ENCODE results near the gene TAS2R16.
"Not testable (repeated sequence)": the region's sequence is repeated elsewhere in the genome, so short reads cannot be mapped to it uniquely, and the experiment has no call there.

TAS2R16 gene

GRCh38 chr7:122974229-122974628 is 21.3 kb downstream of the TAS2R16 start:
- no peak for DNase-seq (ENCODE audit: low read depth in 2 of 2, low spot score in 1 of 2)

GRCh38 chr7:122972056-122972455 is 23.4 kb downstream of the TAS2R16 start:
- no peak for DNase-seq (ENCODE audit: low read depth in 2 of 2, low spot score in 1 of 2)

DNA sequence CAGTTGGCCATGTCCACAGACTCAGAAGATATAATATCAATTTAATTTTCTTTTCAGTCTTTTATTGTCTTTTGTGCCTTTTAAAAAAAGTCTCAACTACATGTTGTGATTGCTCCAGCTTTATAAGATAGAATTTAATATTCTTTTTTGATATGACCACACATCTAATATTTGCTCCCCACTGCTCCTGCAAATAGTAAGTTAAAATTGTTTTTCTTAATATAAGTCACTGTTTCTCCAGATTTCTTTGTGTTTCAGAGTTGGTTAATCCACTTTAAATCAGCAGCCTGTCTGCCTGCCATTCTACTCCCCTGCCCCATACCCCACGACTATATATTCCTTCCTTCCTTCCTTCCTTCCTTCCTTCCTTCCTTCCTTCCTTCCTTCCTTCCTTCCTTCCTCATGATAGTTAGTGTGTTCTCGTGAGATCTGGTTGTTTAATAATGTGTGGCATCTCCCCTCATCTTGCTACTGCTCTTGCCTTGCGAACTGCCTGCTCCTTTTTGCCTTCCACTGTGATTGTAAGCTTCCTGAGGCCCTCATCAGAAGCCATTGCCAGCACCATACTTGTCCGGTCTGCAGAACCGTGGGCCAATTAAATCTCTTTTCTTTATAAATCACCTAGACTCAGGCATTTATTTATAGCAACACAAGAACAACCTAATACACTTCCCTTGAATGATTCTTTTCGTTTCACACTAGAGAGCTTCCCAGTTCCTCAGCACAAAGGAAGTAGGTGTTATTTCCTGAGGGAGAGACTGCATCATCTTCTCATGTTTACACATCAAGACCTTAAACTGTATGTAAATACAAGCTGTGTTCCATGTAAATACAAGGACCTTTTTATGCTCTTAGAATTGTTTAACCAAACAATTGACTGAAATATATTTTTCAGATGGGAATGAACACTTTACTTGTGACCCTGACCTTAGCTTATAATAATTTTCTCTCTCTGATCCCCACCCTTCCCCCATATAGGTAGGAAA is 24.5 kb downstream of the TAS2R16 start:
- no peak for DNase-seq (ENCODE audit: low read depth in 2 of 2, low spot score in 1 of 2)

GRCh38 chr7:122968389-122968788 is 27.1 kb downstream of the TAS2R16 start:
- no peak for DNase-seq (ENCODE audit: low read depth in 2 of 2, low spot score in 1 of 2)

DNA sequence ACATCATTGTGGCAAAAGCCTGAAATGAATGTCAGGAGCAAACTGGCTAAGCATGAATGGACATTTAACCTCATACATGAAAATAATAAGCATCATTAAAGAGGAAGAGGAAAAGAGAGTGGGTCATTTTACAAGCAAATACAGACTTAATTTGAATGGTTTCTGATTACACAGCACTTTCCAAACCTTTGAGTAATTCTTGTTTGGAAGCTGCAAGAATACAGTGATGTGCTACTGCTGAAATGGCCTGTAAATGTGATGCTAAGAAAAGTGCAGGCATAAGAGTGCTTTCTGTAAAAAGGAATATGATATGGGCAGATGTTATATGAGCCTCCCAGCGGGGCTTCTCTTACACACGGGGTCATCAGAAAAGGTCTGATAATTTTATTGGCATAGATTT is 30.2 kb downstream of the TAS2R16 start:
- DNase-seq (ENCODE audit: low read depth in 2 of 2, low spot score in 1 of 2): no peak

- DNase-seq (ENCODE audit: low read depth in 2 of 2, low spot score in 1 of 2): not testable (repeated sequence)
Observed at GRCh38 chr7:122953678-122954077, 41.8 kb downstream of the TAS2R16 start.

DNA sequence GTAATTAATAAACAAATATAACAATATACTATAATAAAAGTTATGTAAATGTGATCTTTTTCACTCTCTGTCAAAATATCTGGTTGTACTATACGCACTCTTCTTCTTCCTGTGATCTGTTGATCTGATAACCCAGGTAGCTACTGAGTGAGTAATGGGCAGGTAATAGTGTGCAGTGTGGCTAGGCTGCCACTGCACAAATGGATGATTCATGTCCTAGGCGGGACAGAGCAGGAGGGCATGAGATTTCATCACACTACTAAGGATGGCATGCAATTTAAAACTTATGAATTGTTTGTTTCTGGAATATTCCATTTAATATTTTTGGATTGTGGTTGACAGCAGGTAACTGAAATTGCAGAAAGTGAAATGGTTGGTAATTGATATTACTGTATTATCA is 44.5 kb downstream of the TAS2R16 start:
- DNase-seq (ENCODE audit: low read depth in 2 of 2, low spot score in 1 of 2): no peak

DNA sequence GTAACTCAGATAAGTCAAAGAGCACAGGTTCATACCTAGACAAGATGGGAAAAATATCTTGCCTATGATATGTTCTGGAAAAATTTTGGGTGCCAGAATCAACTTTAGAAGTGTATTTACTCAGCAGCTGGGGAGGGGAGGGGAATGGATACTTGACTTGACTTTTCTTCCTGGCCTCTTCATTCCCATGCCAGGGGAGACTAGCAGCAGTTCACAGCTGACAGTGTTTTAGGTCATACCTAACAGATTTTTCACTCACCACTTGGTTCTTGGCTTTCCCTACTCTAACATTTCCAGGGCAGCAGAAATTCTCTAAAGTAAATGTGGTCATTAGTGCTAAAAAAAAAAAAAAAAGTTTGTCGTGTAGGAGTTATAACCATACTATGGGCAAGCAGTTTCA is 46.3 kb downstream of the TAS2R16 start:
- DNase-seq (ENCODE audit: low read depth in 2 of 2, low spot score in 1 of 2): no peak

Data from stimulated activated CD8-positive, alpha-beta memory T cell treated with anti-CD3 and anti-CD28 coated beads, Interleukin-4, amount 100 ng/mL, for 1 hour (primary cell).